ENCODE measurements around the gene KRTAP10-9.
"Not testable (repeated sequence)": the region's sequence is repeated elsewhere in the genome, so short reads cannot be mapped to it uniquely, and the experiment has no call there.

KRTAP10-9 gene

DNA sequence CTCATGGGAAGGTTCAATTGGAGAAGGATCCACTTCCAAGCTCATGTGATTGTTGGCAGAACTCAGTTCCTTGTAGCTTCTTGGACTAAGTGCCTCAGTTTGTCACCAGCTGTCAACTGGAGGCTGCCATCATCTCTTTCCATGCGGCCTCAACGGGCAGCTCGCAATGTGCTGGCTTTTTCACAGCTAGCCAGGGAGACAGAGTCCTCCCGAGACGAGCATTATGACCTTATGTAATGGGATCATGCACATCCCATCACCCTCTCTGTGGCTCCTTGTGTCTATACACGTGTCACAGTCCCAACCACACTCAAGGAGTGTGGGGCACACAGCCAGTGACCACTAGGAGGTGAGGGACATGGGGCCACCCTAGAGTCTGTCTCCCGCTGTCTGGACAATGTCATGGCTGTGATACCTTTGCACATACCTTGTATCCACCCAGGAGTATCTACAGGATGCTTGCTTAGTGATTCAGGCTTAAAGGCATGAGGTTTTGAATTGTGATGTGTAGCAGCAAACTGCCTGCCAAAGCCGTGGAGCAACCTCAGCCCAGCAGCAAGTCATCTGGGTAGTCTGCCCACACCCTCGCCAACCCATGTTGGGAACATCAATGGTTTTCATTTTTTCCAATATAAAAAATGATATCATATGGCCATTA, 30.7 kb upstream of the KRTAP10-9 start:
- CTCF ChIA-PET: no interaction called here

DNA sequence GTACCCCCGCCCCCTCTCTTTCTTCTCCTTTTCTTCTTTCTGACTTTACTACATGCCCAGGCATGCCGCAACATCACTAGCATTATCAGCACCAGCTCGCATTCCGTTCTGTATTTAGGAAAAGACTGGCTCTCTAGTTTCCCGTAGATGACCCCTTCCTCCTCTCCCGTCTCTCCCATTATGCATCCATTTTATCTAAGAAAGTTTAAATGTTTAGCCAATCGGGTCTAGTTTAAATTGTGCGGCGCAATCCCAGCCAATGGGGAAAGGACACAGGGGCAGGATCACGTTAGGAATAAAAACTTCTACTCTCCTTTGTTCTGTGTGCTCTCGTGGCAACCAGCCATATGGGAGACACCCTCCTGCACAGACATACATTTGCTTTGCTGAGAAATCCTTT, 28.8 kb upstream of the KRTAP10-9 start:
- Histone ChIP-seq H3K4me3 (ENCODE audit: control insufficient read depth in 1 of 7, extremely low read depth in 1 of 7, insufficient read depth in 4 of 7, low read depth in 2 of 7, low read length in 6 of 7) (no peak overlapping the region), H3K27ac (ENCODE audit: insufficient read depth in 1 of 2, low read depth in 1 of 2, low read length in 2 of 2, poor library complexity in 1 of 2, severe bottlenecking in 2 of 2) (no peak overlapping the region), H3K27me3 (replicated peaks in 2 of 5; ENCODE audit: control insufficient read depth in 4 of 5, insufficient read depth in 5 of 5, low read length in 4 of 5) (peaks cover 0 to 9% (median 0%) of the 10 kb centered on the region in 5 experiments), H3K36me3 (ENCODE audit: control insufficient read depth in 4 of 4, insufficient read depth in 4 of 4, low read length in 3 of 4) (no peaks in the 10 kb centered on the region), H3K9me3 (ENCODE audit: control extremely low read depth in 1 of 5, control insufficient read depth in 4 of 5, insufficient read depth in 2 of 5, low read depth in 1 of 5, low read length in 4 of 5) (peaks cover 0 to 8% (median 0%) of the 10 kb centered on the region in 5 experiments), H3K4me1 (ENCODE audit: control extremely low read depth in 1 of 4, control insufficient read depth in 4 of 4, insufficient read depth in 4 of 4, low read length in 3 of 4) (peaks cover 0 to 5% (median 0%) of the 10 kb centered on the region in 4 experiments)
- CTCF ChIA-PET: no interaction called here
- POLR2A ChIA-PET: no interaction called here
- 97% methylated on average over 10 of the region's 11 CpGs for WGBS (ENCODE audit: insufficient coverage)
- no peak for DNase-seq

More for the DNA sequence above, 30.7 kb upstream of the KRTAP10-9 start:
- peaks cover 0 to 12% (median 0%) of the 10 kb centered on the region in 5 experiments for H3K27me3 ChIP-seq (replicated peaks in 2 of 5; ENCODE audit: control insufficient read depth in 4 of 5, insufficient read depth in 5 of 5, low read length in 4 of 5)
- POLR2A ChIA-PET: no interaction called here
- peaks cover 0 to 8% (median 0%) of the 10 kb centered on the region in 5 experiments for H3K9me3 ChIP-seq (ENCODE audit: control extremely low read depth in 1 of 5, control insufficient read depth in 4 of 5, insufficient read depth in 2 of 5, low read depth in 1 of 5, low read length in 4 of 5)
- DNase-seq: no peak
- 95% methylated on average over 6 of the region's 9 CpGs for WGBS (ENCODE audit: insufficient coverage)
- no peak overlapping the region for H3K27ac ChIP-seq (ENCODE audit: insufficient read depth in 1 of 2, low read depth in 1 of 2, low read length in 2 of 2, poor library complexity in 1 of 2, severe bottlenecking in 2 of 2)
- no peak overlapping the region for H3K4me3 ChIP-seq (ENCODE audit: control insufficient read depth in 1 of 7, extremely low read depth in 1 of 7, insufficient read depth in 4 of 7, low read depth in 2 of 7, low read length in 6 of 7)
- peaks cover 0 to 5% (median 0%) of the 10 kb centered on the region in 4 experiments for H3K4me1 ChIP-seq (ENCODE audit: control extremely low read depth in 1 of 4, control insufficient read depth in 4 of 4, insufficient read depth in 4 of 4, low read length in 3 of 4)
- no peaks in the 10 kb centered on the region for H3K36me3 ChIP-seq (ENCODE audit: control insufficient read depth in 4 of 4, insufficient read depth in 4 of 4, low read length in 3 of 4)

DNA sequence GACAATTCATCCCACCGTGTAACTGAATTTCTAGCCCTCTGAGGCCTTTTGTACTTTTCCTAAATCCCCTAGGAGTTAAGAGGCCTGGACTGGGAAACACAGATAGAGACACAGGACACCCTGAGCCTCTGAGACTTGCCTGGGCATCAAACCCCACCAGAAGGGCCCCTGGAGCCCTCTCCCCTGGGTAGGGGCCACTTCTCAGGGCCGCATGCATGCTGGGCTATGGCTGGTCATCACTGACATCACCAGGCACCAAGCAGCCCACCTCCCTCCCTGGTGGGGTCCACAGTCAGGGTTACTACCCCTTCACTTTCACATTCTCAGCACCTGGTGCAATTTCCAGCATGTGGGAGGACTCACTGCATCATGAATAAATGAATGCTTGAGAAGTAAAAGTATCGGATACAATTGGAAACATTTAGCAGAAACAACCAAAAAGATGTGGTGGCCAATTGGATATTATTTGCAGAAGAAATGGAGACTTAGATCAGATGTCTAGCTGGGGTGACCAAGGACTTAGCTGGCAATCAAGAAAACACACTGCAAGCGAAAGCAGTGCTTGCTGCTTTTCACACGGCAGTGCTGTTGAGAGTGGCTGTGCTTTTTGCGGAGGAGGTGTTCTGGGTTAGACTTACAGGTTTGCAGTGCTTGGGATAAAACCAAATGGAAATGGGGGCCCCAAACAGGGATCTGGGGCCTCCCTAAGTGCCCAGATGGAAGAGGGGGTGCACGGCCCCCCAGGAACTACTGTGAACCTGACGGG, 27.4 kb upstream of the KRTAP10-9 start:
- Histone ChIP-seq H3K9me3 (ENCODE audit: control extremely low read depth in 1 of 5, control insufficient read depth in 4 of 5, insufficient read depth in 2 of 5, low read depth in 1 of 5, low read length in 4 of 5) (peaks cover 0 to 9% (median 1%) of the 10 kb centered on the region in 5 experiments), H3K27ac (ENCODE audit: insufficient read depth in 1 of 2, low read depth in 1 of 2, low read length in 2 of 2, poor library complexity in 1 of 2, severe bottlenecking in 2 of 2) (no peak overlapping the region), H3K36me3 (ENCODE audit: control insufficient read depth in 4 of 4, insufficient read depth in 4 of 4, low read length in 3 of 4) (no peaks in the 10 kb centered on the region), H3K4me3 (ENCODE audit: control insufficient read depth in 1 of 7, extremely low read depth in 1 of 7, insufficient read depth in 4 of 7, low read depth in 2 of 7, low read length in 6 of 7) (no peak overlapping the region), H3K27me3 (replicated peaks in 2 of 5; ENCODE audit: control insufficient read depth in 4 of 5, insufficient read depth in 5 of 5, low read length in 4 of 5) (peaks cover 0 to 17% (median 5%) of the 10 kb centered on the region in 5 experiments), H3K4me1 (ENCODE audit: control extremely low read depth in 1 of 4, control insufficient read depth in 4 of 4, insufficient read depth in 4 of 4, low read length in 3 of 4) (no peaks in the 10 kb centered on the region)
- WGBS (ENCODE audit: insufficient coverage): 93% methylated on average over 5 of the region's 8 CpGs
- ChIA-PET CTCF (no interaction called here), POLR2A (no interaction called here)
- no peak for DNase-seq

GRCh38 chr21:44600118-44600978, 26.5 kb upstream of the KRTAP10-9 start, which contains the start of gene KRTAP10-7:
TSS of gene KRTAP10-7 (plus strand) at chr21:44600597. CDS start at chr21:44600622, 25 bp downstream.
- peaks cover 0 to 19% (median 5%) of the 10 kb centered on the region in 5 experiments for H3K27me3 ChIP-seq (replicated peaks in 2 of 5; ENCODE audit: control insufficient read depth in 4 of 5, insufficient read depth in 5 of 5, low read length in 4 of 5)

GRCh38 chr21:44601091-44601490, 25.8 kb upstream of the KRTAP10-9 start:
- H3K27ac ChIP-seq (ENCODE audit: insufficient read depth in 1 of 2, low read depth in 1 of 2, low read length in 2 of 2, poor library complexity in 1 of 2, severe bottlenecking in 2 of 2); H3K4me3 ChIP-seq (ENCODE audit: control insufficient read depth in 1 of 7, extremely low read depth in 1 of 7, insufficient read depth in 4 of 7, low read depth in 2 of 7, low read length in 6 of 7); POLR2A ChIA-PET; DNase-seq; CTCF ChIA-PET; H3K4me1 ChIP-seq (ENCODE audit: control extremely low read depth in 1 of 4, control insufficient read depth in 4 of 4, insufficient read depth in 4 of 4, low read length in 3 of 4); H3K36me3 ChIP-seq (ENCODE audit: control insufficient read depth in 4 of 4, insufficient read depth in 4 of 4, low read length in 3 of 4): not testable (repeated sequence)
- 90% methylated on average over 9 of the region's 10 CpGs for WGBS (ENCODE audit: insufficient coverage)
- H3K27me3 ChIP-seq (replicated peaks in 2 of 5; ENCODE audit: control insufficient read depth in 4 of 5, insufficient read depth in 5 of 5, low read length in 4 of 5): peaks cover 0 to 19% (median 6%) of the 10 kb centered on the region in 5 experiments
- H3K9me3 ChIP-seq (ENCODE audit: control extremely low read depth in 1 of 5, control insufficient read depth in 4 of 5, insufficient read depth in 2 of 5, low read depth in 1 of 5, low read length in 4 of 5): peaks cover 0 to 13% (median 3%) of the 10 kb centered on the region in 5 experiments

More at GRCh38 chr21:44600118-44600978, 26.5 kb upstream of the KRTAP10-9 start, which contains the start of gene KRTAP10-7:
- 86% methylated on average over 9 of the region's 23 CpGs for WGBS (ENCODE audit: insufficient coverage)
- H3K4me1 ChIP-seq (ENCODE audit: control extremely low read depth in 1 of 4, control insufficient read depth in 4 of 4, insufficient read depth in 4 of 4, low read length in 3 of 4); H3K27ac ChIP-seq (ENCODE audit: insufficient read depth in 1 of 2, low read depth in 1 of 2, low read length in 2 of 2, poor library complexity in 1 of 2, severe bottlenecking in 2 of 2); CTCF ChIA-PET; POLR2A ChIA-PET; H3K36me3 ChIP-seq (ENCODE audit: control insufficient read depth in 4 of 4, insufficient read depth in 4 of 4, low read length in 3 of 4); H3K4me3 ChIP-seq (ENCODE audit: control insufficient read depth in 1 of 7, extremely low read depth in 1 of 7, insufficient read depth in 4 of 7, low read depth in 2 of 7, low read length in 6 of 7); DNase-seq: not testable (repeated sequence)
- H3K9me3 ChIP-seq (ENCODE audit: control extremely low read depth in 1 of 5, control insufficient read depth in 4 of 5, insufficient read depth in 2 of 5, low read depth in 1 of 5, low read length in 4 of 5): peaks cover 0 to 13% (median 1%) of the 10 kb centered on the region in 5 experiments

DNA sequence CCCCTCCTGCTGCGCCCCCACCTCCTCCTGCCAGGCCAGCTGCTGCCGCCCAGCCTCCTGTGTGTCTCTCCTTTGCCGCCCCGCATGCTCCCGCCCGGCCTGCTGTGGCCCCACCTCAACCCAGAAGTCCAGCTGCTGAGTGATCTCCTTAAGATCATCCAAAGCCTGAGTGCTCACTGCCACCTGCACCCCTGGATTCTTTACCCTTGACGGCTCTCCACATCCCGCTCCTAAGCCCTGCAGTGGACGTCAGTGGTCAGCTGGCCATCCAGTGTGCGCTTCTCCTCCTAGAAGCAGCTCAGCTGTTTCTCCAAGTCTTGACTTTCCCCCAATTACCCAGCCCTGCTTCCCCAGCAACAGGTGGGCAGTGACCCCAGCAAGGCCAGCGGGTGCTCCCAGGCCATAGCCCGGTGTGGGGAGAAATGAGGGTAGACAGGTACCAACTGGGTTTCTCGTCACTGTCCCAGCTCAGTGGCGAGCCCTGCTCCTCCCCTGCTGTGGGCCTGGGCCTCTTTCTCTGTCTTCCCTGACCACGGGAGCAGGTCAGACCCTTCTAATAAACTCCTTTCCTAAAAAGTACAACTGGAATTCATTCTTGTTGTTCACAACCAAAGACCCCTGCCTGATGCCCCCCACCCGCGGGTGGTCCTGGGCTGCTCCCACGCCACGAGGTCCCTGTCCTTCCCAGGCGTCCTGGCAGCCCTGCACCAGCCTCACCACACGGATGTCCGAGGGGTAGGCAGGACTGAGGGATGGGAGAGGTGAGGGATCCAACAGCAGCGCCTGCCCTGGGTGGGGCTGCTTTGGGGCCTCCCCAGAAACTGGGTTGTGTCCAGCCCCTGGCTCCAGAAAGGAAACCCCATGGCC, 25.1 kb upstream of the KRTAP10-9 start:
- Histone ChIP-seq H3K4me3 (ENCODE audit: control insufficient read depth in 1 of 7, extremely low read depth in 1 of 7, insufficient read depth in 4 of 7, low read depth in 2 of 7, low read length in 6 of 7) (no peak overlapping the region), H3K27ac (ENCODE audit: insufficient read depth in 1 of 2, low read depth in 1 of 2, low read length in 2 of 2, poor library complexity in 1 of 2, severe bottlenecking in 2 of 2) (no peak overlapping the region), H3K9me3 (ENCODE audit: control extremely low read depth in 1 of 5, control insufficient read depth in 4 of 5, insufficient read depth in 2 of 5, low read depth in 1 of 5, low read length in 4 of 5) (peaks cover 0 to 15% (median 3%) of the 10 kb centered on the region in 5 experiments), H3K27me3 (replicated peaks in 2 of 5; ENCODE audit: control insufficient read depth in 4 of 5, insufficient read depth in 5 of 5, low read length in 4 of 5) (peaks cover 0 to 19% (median 5%) of the 10 kb centered on the region in 5 experiments), H3K4me1 (ENCODE audit: control extremely low read depth in 1 of 4, control insufficient read depth in 4 of 4, insufficient read depth in 4 of 4, low read length in 3 of 4) (no peaks in the 10 kb centered on the region), H3K36me3 (ENCODE audit: control insufficient read depth in 4 of 4, insufficient read depth in 4 of 4, low read length in 3 of 4) (no peaks in the 10 kb centered on the region)
- ChIA-PET POLR2A (no interaction called here), CTCF (no interaction called here)
- WGBS (ENCODE audit: insufficient coverage): 89% methylated on average over 18 of the region's 23 CpGs
- DNase-seq: no peak
